OCI-LY7 (cell line): ENCODE results near the gene UROD. TPM values are rescaled to one million over a fixed set of nuclear protein-coding genes. Genes with fewer than 3 reads are reported as not detected.
"Not testable (repeated sequence)": the region's sequence is repeated elsewhere in the genome, so short reads cannot be mapped to it uniquely, and the experiment has no call there.

Experiments used
- BruUV-seq: library from RNA; stranded (reverse); fragments of 400-500 nt; replicated peaks from 2 replicates; lab custom pipeline; 2021; lab: Mats Ljungman, UMichigan
- CTCF ChIA-PET: fragments of 300-600 bp; sonication (Branson Sonifier 250); formaldehyde crosslinking; loops from one replicate; lab custom pipeline; 2022; ENCODE audit warnings: antibody characterized with exemption; ENCODE audit not compliant: unreplicated experiment; lab: Charles Lee
- POLR2A ChIA-PET: fragments of 300-600 bp; sonication (Branson Sonifier 250); formaldehyde crosslinking; loops from one replicate; lab custom pipeline; 2022; ENCODE audit warnings: antibody characterized with exemption; lab: Charles Lee
- DNase-seq: peaks from one replicate; pipeline ENCODE4 v3.0.0-alpha.2; 2015; ENCODE audit warnings: low spot score
- H2AFZ ChIP-seq: fragments of 200-600 bp; sonication (generic), shearing (Covaris generic); 2 replicates; pipeline ENCODE4 v1.6.1; 2014; ENCODE audit warnings: mild to moderate bottlenecking, antibody characterized with exemption, low read length, moderate library complexity
- H3K27ac ChIP-seq: fragments of 200-600 bp; sonication (generic); 2 replicates; pipeline ENCODE4 v1.5.1; 2014; ENCODE audit warnings: mixed run types, low read depth, mild to moderate bottlenecking, moderate library complexity, low read length, inconsistent platforms; ENCODE audit not compliant: poor library complexity, severe bottlenecking
- H3K36me3 ChIP-seq: fragments of 200-600 bp; sonication (generic); 2 replicates; pipeline ENCODE4 v1.6.1; 2014; ENCODE audit warnings: mild to moderate bottlenecking, antibody characterized with exemption, low read length, moderate library complexity, mixed read lengths; ENCODE audit not compliant: insufficient read depth
- H3K4me1 ChIP-seq: fragments of 200-600 bp; sonication (generic); 2 replicates; pipeline ENCODE4 v1.5.1; 2014; ENCODE audit warnings: mild to moderate bottlenecking, low read length; ENCODE audit not compliant: insufficient read depth, poor library complexity, severe bottlenecking
- H3K4me2 ChIP-seq: fragments of 200-600 bp; sonication (generic); 2 replicates; pipeline ENCODE4 v1.6.1; 2014; ENCODE audit warnings: mild to moderate bottlenecking, low read length
- H3K4me3 ChIP-seq: fragments of 200-600 bp; sonication (generic); 2 replicates; pipeline ENCODE4 v1.5.1; 2014; ENCODE audit warnings: mild to moderate bottlenecking, low read depth, low read length; ENCODE audit not compliant: poor library complexity, severe bottlenecking
- H3K79me2 ChIP-seq: fragments of 200-600 bp; sonication (generic); 2 replicates; pipeline ENCODE4 v1.6.1; 2016; ENCODE audit warnings: low read depth, mild to moderate bottlenecking, low read length, moderate library complexity, mixed read lengths; ENCODE audit not compliant: insufficient read depth
- H3K9me2 ChIP-seq: fragments of 200-600 bp; sonication (generic); 2 replicates; pipeline ENCODE4 v1.6.1; 2016; ENCODE audit warnings: mild to moderate bottlenecking, low read length, mixed read lengths; ENCODE audit not compliant: insufficient read depth
- H3K9me3 ChIP-seq: fragments of 200-600 bp; sonication (generic); 2 replicates; pipeline ENCODE4 v1.6.1; 2014; ENCODE audit warnings: mild to moderate bottlenecking, mixed run types, low read length, mixed read lengths
- H4K20me1 ChIP-seq: fragments of 200-600 bp; sonication (generic); 2 replicates; pipeline ENCODE4 v1.6.1; 2014; ENCODE audit warnings: mild to moderate bottlenecking, antibody characterized with exemption, low read length, moderate library complexity, mixed read lengths; ENCODE audit not compliant: insufficient read depth
- EZH2phosphoT487 ChIP-seq: fragments of 200-600 bp; sonication (generic); IDR thresholded peaks from 2 replicates; pipeline ENCODE4 v1.6.1; 2018; ENCODE audit warnings: low read depth, borderline replicate concordance, mild to moderate bottlenecking, mixed run types, antibody characterized with exemption, low read length, moderate library complexity, mixed read lengths
- intact Hi-C: fragments of 100-400 bp; cut with micrococcal nuclease; formaldehyde crosslinking; loops from one replicate; pipeline ENCODE4 v1.10.0; 2022; ENCODE audit not compliant: unreplicated experiment
- total RNA-seq, 2 experiments: library from RNA; depleted of rRNA in 1 of 2; stranded (reverse); fragments of >200 nt in 1 of 2; shearing (Covaris generic) in 1 of 2; gene quantifications; 2 replicates each; pipeline ENCODE4 v1.2.3, GENCODE V29; 2014 to 2022
- TF ChIP-seq, protein P1 (sequence below): fragments of 200-600 bp; sonication (generic); conservative IDR thresholded peaks from 2 replicates; pipeline ENCODE4 v1.5.1; 2014; ENCODE audit warnings: mild to moderate bottlenecking, antibody characterized with exemption, low read length, moderate library complexity, mixed read lengths

The UROD gene
- total RNA-seq, 2 experiments from 2014 or later = 61.6 to 73.5 TPM

DNA sequence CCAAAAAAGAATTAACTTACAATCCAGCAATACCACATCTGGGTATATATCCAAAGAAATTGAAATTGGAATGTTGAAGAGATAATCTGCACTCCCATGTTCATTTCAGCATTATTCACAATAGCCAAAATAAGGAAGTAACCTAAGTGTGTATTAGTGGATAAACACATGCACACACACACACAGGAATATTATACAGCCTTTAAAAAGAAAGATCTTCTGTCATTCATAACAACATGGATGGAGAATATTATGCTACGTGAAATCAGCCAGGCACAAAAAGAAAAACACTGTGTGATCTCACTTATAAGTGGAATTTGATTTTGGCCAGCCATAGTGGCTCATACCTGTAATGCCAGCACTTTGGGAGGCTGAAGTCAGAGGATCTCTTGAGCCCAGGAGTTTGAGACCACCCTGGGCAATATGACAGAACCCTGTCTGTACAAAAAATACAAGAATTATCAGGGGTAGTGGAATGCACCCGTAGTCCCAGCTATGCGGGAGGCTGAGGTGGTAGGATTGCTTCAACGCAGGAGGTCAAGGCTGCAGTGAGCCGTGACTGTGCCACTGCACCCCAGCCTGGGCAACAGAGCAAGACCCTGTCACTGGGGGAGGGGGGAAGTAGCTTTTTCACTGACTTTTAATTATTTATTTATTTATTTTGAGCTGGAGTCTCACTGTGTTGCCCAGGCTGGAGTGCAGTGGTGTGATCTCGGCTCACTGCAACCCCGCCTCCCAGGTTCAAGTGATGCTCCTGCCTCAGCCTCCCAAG, 16.4 kb upstream of the UROD start:
- Histone ChIP-seq H2AFZ (no peak overlapping the region), H3K36me3 (no peaks in the 10 kb centered on the region), H3K4me3 (no peak overlapping the region), H4K20me1 (no peaks in the 10 kb centered on the region), H3K79me2 (no peaks in the 10 kb centered on the region), H3K27ac (no peak overlapping the region), H3K9me3 (no peaks in the 10 kb centered on the region), H3K4me1 (peaks cover 5% of the 10 kb centered on the region), H3K4me2 (no peak overlapping the region), H3K9me2 (no peaks in the 10 kb centered on the region)
- ChIA-PET POLR2A (interaction anchor here (0.6 kb wide), 1 partner anchor 306 kb away, joined by 3 read pairs; no protein-coding TSS in a partner anchor), CTCF (no interaction called here)
- TF ChIP-seq, protein P1, sequence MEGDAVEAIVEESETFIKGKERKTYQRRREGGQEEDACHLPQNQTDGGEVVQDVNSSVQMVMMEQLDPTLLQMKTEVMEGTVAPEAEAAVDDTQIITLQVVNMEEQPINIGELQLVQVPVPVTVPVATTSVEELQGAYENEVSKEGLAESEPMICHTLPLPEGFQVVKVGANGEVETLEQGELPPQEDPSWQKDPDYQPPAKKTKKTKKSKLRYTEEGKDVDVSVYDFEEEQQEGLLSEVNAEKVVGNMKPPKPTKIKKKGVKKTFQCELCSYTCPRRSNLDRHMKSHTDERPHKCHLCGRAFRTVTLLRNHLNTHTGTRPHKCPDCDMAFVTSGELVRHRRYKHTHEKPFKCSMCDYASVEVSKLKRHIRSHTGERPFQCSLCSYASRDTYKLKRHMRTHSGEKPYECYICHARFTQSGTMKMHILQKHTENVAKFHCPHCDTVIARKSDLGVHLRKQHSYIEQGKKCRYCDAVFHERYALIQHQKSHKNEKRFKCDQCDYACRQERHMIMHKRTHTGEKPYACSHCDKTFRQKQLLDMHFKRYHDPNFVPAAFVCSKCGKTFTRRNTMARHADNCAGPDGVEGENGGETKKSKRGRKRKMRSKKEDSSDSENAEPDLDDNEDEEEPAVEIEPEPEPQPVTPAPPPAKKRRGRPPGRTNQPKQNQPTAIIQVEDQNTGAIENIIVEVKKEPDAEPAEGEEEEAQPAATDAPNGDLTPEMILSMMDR = no peak
- TF ChIP-seq EZH2phosphoT487 = no peak
- no TSS peak for BruUV-seq
- intact Hi-C loops = no loop called here
- no peak for DNase-seq

DNA sequence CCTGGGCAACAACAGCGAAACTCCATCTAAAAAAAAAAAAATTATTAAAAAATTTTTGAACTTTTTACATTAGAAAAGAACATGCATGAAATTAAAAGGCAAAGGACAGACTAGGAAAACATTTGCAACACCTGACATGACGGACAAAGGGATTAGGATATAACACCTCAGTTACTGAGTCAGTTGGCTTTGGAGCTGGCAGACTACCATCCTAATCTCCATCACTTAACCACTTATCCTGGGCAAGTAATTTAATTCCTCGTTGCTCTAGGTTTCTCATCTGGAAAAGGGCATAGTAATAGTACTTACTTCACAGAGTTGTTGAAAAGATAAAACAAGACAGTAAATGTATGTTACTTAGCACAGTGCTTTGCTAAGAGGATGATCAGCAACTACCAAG, 12.8 kb upstream of the UROD start:
- Histone ChIP-seq H3K4me3 (no peak overlapping the region), H3K36me3 (peaks cover 15% of the 10 kb centered on the region; the same call in 1 of the 2 replicates), H3K9me3 (no peaks in the 10 kb centered on the region), H3K79me2 (no peaks in the 10 kb centered on the region), H4K20me1 (no peaks in the 10 kb centered on the region), H3K9me2 (no peaks in the 10 kb centered on the region), H3K4me2 (no peak overlapping the region), H3K27ac (no peak overlapping the region), H2AFZ (no peak overlapping the region), H3K4me1 (peaks cover 7% of the 10 kb centered on the region)
- CTCF ChIA-PET = interaction anchor here (0.5 kb wide), 1 partner anchor 12 kb away, joined by 4 read pairs; no protein-coding TSS in a partner anchor
- no peak for DNase-seq
- TF ChIP-seq, protein P1 = no peak
- TF ChIP-seq EZH2phosphoT487 = no peak
- intact Hi-C loops = no loop called here
- BruUV-seq = no TSS peak
- POLR2A ChIA-PET = no interaction called here

DNA sequence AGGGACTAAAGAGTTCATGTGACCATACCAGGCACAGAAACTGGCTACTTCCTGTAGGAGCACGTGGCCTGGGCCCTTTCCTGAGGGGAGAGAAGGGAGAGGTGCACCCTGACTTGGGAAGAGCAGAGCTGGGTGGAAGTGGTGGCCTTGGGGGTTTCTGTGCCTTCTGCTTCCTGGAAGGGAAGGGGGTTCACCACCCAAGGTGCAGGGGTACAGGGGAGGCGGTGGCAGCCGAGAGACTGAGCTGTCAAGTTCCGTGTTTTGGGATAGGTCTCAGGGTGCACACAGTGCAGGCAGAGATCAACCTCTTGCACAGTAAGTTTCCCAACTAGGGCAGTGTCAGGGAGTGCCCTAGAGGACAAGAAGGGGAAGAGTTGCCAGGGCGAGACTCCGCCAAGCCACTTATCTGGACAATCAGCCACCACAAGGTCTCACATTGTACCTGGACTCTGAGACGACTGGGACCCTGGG, 11.0 kb upstream of the UROD start:
- intact Hi-C loops = no loop called here
- peaks cover 31% of the 10 kb centered on the region; the same call in 1 of the 2 replicates for H3K36me3 ChIP-seq
- H3K4me2 ChIP-seq = no peak overlapping the region
- H3K4me3 ChIP-seq = no peak overlapping the region
- H4K20me1 ChIP-seq = no peaks in the 10 kb centered on the region
- peaks cover 7% of the 10 kb centered on the region for H3K4me1 ChIP-seq
- no TSS peak for BruUV-seq
- CTCF ChIA-PET = no interaction called here
- no peak for DNase-seq
- no peak overlapping the region for H3K27ac ChIP-seq
- H3K79me2 ChIP-seq = no peaks in the 10 kb centered on the region
- H3K9me3 ChIP-seq = no peaks in the 10 kb centered on the region
- POLR2A ChIA-PET = no interaction called here
- H3K9me2 ChIP-seq = no peaks in the 10 kb centered on the region
- no peak overlapping the region; the same call in 1 of the 2 replicates for H2AFZ ChIP-seq
- TF ChIP-seq, protein P1 = no peak
- no peak for TF ChIP-seq EZH2phosphoT487

- intact Hi-C loops, H3K27ac ChIP-seq, POLR2A ChIA-PET, H3K9me2 ChIP-seq, DNase-seq, H3K4me2 ChIP-seq, H4K20me1 ChIP-seq, H3K9me3 ChIP-seq, H3K4me3 ChIP-seq, CTCF ChIA-PET, H3K4me1 ChIP-seq, H2AFZ ChIP-seq, H3K79me2 ChIP-seq, BruUV-seq: not testable (repeated sequence)
- peaks cover 33% of the 10 kb centered on the region; the same call in 1 of the 2 replicates for H3K36me3 ChIP-seq
Observed at GRCh38 chr1:45001576-45001975, 10.5 kb upstream of the UROD start.
